GM19239 (cell line): ENCODE measurements around the gene MEG3.
"Not testable (repeated sequence)": the region's sequence is repeated elsewhere in the genome, so short reads cannot be mapped to it uniquely, and the experiment has no call there.

Experiments
- DNase-seq: peaks from one replicate; pipeline ENCODE4 v3.0.0; 2011; ENCODE audit warnings: low spot score; ENCODE audit not compliant: insufficient read length
- FAIRE-seq: peaks from 2 replicates; lab custom pipeline; 2011; peaks lifted over from hg19 to GRCh38; lab: Jason Lieb, UNC

Gene MEG3

GRCh38 chr14:100813291-100813690 lies 12.6 kb upstream of the MEG3 start:
- DNase-seq: no peak
- FAIRE-seq: no peak

DNA sequence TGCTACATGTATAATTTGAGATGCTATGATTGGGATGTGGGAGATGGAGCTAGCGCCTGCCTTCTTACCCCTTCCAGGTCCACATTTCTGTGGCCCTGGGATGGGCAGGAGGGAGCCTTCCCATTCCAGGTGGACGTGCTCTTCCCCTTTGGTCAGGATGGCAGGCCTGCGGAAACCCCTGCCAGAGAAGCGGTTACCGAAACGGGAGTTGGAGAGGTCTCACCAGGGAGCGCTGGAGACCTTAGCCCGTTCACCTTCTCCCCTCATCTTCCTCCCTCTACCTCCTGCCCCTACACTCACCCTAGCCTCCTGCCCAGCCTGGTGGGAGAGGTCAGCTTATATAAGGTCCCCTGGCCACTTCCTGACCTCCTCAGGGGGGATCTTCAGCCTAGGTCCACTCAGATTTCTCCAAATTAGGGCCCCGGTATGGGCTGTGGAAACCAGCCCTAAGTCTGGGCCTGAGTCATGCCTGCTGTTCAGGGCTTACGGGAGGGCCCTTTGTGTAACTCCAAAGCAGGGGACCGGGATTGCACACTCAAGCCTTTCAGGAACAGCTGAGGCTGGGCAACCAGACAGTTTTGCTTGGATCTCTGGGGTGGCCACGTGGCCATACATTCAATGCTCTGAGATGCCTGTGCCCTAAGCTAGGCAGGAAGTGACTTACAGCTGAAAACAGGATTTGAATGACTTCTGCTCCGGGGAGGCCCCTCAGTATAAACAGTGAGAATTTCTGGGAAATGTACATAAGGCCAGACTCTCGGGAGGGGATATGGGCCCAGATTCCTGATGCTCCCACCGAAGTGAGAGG lies 10.2 kb upstream of the MEG3 start:
- FAIRE-seq: no peak
- no peak for DNase-seq

GRCh38 chr14:100816286-100816949 lies 9.5 kb upstream of the MEG3 start:
- FAIRE-seq (no peak), DNase-seq (no peak)

DNA sequence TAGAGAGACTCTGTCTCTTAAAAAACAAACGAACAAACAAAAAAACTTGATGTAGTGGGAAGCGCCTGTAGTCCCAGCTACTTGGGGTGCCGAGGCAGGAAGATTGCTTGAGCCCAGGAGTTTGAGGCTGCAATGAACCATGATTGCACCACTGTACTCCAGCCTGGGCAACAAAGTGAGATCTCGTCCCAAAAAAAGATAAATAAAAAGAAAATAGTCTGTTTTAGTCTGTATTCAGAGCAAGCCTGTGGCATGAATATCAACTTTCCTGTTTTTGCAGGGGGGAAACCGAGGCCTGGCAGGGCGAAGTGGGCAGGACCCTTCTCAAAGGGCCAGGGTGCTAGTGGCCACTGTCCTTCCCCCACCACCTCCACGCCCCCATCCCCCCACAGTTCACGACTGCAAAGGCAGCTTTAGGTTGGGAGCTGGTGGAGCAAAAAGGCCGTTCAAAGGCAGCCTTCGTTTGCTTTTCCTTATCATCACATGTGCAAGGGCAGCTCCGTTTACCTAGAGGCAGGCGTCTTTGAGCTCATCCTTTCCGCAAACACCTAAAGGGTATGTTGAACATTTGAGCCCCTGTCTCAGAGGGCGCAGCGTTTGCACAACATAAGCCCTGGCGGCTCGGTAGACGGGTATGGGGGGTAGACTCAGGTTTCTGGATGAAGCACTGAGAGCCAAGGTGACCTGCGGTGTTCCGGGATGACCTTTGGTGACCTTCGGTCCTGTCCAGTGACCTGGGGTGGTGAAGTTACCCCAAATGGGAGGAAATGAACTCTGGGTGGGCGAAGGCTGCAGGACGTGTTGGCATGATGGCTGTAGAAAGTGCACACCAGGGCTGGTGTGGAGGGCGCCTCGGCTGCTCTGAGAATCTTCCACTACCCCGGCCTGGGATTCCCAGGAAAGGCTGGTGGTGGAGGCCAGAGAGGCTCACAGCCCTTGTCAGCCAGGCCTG lies 8.7 kb upstream of the MEG3 start:
- FAIRE-seq: no peak
- no peak for DNase-seq

DNA sequence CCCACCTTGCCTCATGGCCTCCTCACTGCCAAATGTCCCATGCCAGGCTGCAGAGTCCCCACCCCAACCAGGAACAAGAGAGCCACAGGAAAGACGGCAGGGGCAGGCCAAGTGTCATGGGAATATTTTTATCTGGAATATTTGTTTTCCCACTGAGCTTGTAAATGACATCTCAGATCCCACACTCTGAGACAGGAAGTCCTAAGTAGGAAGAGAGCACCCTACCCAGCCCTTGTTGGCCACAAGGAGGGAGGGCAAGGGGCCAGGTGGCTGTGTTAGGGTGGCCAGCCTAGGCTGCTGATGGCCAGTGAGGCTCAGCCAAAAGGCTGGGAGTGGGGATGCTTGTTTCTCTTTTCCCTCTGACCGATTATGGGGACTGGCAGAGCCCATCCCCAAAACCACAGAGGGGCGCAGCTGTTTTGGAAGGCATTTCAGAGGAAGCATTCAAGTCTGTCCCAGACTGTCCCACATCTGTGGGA lies 7.7 kb upstream of the MEG3 start:
- DNase-seq: no peak
- no peak for FAIRE-seq

DNA sequence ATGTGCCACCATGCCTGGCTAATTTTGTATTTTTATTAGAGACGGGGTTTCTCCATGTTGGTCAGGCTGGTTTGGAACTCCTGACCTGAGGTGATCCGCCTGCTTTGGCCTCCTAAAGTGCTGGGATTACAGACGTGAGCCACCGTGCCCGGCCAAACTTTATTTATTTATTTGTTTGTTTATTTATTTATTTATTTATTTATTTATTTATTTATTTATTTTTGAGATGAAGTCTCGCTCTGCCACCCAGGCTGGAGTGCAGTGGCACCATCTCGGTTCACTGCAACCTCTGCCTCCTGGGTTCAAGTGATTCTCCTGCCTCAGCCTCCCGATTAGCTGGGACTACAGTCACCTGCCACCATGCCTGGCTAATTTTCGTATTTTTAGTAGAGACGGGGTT lies 7.0 kb upstream of the MEG3 start:
- not testable (repeated sequence) for FAIRE-seq, DNase-seq

DNA sequence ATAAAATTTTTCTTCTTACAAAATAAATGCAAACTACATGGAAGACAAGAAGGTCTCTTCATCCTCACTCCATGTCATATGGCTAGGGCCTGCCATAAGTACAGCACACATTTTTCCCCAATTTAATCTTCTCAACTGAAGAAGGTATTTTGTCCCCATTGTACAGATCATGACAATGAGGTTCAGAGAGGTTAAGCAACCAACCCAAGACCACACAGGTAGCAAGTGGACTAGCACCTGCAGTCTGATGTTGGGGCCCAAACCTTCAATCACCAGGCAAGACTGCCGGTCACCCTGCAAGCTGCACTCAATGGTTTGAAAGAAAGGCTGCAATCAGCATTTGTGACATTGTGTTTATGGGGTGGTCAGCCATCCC lies 6.5 kb upstream of the MEG3 start:
- DNase-seq: no peak
- no peak for FAIRE-seq

DNA sequence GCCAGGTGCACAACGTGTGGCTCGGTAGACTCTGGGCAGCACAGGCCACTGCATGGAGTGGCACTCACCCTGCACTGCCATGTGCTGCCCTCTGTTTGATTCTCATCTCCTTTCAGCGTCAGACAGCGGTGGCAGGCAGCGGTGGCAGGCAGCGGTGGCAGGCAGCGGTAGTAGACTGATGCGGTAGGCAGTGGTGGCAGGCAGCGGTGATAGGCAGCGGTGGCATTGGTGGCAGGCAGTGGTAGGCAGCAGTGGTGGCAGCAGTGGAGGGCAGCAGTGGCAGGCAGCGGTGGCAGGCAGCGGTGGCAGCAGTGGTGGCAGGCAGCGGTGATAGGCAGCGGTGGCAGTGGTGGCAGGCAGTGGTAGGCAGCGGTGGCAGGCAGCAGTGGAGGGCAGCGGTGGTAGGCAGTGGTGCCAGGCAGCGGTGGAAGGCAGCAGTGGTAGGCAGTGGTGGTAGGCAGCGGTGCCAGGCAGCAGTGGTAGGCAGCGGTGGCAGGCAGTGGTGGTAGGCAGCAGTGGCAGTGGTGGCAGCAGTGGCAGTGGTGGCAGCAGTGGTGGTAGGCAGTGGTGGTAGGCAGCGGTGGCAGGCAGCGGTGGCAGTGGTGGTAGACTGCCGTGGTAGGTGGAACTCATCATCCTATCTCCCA lies 6.0 kb upstream of the MEG3 start:
- FAIRE-seq (no peak), DNase-seq (no peak)

DNA sequence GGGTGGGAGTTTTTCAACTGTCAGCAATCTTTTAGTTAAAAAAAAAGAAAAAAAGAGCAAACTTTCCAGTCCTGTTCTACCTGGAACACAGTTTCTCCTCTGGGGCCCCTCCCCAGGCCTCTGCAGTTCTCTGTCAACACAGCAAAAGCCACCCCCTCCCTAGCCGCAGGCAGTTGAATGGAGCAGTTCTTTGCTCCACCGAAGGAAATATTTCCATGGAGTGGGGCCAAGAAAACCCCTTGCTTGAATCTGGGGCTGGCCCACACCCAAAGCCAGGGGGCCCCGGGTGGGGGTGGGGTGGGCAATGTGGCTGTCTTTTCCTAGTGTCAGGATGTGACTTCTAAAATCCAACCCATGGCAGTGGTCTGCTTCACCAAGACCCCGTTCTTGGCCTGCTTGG lies 5.0 kb upstream of the MEG3 start:
- FAIRE-seq (no peak), DNase-seq (no peak)

DNA sequence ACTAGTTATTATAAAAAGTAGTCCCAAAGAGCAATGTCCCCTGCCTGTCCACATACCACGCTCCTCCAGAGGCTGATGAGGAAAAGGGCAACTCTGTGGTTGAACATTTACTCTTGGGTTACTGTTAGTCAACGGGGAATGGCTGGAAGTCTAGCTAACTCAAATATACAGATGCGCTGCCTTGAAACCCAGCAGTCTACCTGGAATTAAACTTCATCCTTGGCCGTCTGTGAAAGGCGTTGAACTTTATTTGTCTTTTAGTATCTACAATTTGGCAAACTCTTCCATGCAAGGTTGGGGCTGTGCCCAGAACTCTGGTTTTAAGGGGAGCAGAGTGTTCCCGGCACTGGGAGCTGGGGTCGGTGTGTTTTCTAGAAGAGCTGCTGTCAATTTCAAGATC lies 3.9 kb upstream of the MEG3 start:
- DNase-seq (no peak), FAIRE-seq (no peak)

DNA sequence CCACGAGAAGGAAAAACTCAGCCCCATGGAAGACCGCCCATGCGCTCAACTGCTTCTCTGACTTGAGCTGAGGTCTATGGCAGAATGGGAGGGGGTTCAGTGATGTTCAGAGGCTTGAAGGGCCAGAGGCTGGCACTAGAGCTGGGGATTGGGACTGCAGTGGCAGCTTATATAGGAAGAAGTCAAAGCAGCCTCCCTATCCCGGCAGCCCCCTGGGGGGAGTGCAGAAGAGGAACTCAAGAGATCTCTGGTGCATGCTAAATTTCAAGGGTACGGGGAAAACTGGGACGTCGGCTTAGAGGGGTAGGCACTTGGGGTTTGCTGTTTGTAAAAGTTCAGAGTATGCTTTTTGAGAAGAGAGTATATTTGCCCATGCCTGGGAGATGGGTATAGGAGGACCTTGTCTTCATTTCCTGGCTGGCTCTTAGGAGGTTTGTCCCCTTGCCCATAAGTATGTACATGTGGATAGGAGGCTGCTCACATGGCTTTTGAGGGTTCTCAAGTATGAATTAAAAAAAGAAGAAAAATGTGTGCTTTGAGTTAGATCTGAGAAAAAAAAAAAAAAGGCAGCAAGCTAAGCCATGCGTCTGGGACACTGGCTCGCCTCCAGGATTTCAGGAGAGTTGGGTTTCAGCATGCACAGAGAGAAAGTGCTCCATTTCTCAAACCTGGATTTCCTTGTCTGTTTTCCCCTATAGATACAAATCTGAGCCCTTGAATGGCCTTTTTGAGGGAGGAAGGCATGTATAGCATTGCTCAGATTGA lies 3.2 kb upstream of the MEG3 start:
- DNase-seq (no peak), FAIRE-seq (no peak)

- DNase-seq (no peak), FAIRE-seq (no peak)
These were observed 2.4 kb upstream of the MEG3 start for GRCh38 chr14:100823413-100824080.

- FAIRE-seq (no peak), DNase-seq (no peak)
These were observed 1.8 kb upstream of the MEG3 start for GRCh38 chr14:100824091-100824551.

GRCh38 chr14:100824901-100825712 lies 811 bp upstream of the MEG3 start:
- FAIRE-seq: no peak
- no peak for DNase-seq

DNA sequence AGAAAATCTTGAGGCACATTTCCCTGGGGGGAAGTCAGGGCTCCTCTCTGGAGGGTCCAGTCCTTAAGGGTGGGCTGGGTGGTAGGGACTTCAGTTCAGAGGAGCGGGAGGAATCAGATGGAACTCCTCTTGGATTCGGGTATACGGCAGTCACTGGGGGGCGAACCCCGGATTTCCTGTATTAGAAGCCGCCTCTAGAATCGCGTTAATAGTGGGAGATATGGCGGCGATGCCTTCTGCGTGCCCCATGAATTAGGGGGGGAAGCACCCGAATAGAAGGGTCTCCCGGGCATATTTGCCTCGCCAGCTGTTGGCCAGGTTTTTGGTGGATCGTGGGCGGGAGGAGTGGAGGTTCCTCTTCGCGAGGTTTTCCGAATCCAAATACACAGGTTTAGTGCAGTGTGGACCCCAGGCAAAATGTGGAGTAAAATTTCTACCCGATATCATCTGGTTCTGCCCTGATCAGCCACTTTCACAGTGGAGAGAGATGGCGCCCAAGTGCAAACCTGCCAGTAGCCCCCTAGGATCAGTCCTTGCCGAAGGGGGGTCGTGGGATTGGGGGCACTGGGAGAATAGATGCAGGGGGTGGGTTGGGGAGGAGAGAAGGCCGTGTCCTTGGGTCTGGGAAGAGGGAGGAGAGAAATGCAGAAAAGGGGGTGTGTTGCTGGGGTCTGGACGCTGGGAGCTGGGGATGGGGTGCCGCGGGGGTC lies 628 bp downstream of the MEG3 start:
- DNase-seq (no peak), FAIRE-seq (no peak)

DNA sequence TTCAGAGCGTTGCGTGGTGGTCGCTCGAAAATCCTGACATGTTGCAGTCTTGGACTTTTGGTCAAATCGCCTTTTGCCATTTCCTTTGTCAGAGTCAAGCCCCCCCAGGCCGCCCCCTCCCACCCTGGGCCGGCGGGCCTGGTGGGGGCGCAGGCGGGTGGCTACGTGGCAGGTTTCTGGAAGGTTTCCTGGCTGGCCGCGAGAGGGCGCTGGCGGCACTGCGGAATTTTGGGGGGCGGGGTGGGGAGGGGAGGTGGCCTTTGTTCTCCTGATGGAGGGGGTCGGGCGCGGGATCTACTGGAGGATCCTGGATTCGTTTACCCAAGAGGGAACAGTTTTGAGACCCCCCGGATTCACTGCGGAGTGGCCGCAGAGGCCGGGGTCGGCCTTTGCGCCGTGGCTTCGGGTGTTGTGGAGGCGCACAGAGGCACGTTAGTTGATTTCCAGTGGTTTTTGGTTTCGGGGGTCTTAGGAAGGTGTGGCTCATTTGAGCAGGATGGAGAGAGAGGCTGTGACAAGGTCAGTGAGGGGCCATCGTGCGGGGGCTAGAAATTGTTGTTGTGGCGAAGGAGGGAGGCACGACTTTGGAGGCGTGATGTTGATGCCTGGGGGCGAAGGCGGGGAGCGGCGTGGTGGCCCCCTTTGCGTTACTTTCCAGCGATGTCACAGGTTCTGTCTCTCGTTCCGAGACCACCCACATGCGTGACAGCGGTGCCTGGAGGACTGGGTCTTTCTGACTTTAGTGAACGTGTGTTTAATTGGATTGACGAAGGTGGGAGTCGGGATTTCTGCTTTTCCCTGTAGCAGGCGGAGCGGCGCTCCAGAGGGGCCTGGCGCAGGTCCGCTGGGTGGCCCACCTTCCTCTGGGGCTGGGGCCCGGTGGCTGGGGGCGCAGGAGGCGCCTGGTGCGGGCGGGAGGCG lies 1.4 kb downstream of the MEG3 start:
- DNase-seq (no peak), FAIRE-seq (no peak)
